A549 (cell line): ENCODE data around the gene TRIM45. TPM values are rescaled to one million over a fixed set of nuclear protein-coding genes. Genes with fewer than 3 reads are reported as not detected.

ENCODE experiments used
- ATAC-seq, 2 experiments: fragments of 200-7000 bp in 1 of 2; fragments of >200 bp in 1 of 2; cut with Nextera tagmentation in 1 of 2; cut with Tn5 transposase in 1 of 2; 3 replicates each; pipeline versions ENCODE4 v1.8.0 to v1.9.1; 2018 to 2020; ENCODE audit warnings: mild to moderate bottlenecking in 1 of 2, moderate library complexity in 1 of 2
- CTCF ChIA-PET: fragments of 300-600 bp; sonication (Branson Sonifier 250); formaldehyde crosslinking; extraction: SDS; loops from one replicate; lab custom pipeline; 2021; ENCODE audit warnings: antibody characterized with exemption, inconsistent platforms; lab: Yijun Ruan, JAX
- POLR2A ChIA-PET: fragments of 350-600 bp; formaldehyde crosslinking; extraction: SDS; loops from one replicate; lab custom pipeline; 2021; ENCODE audit warnings: antibody characterized with exemption, inconsistent platforms; lab: Yijun Ruan, JAX
- DNase-seq, 2 experiments: peaks; one replicate each; pipeline versions ENCODE4 v3.0.0 to v3.0.0-alpha.2; 2011 to 2016; ENCODE audit warnings: low read depth in 1 of 2, low spot score in 1 of 2
- FAIRE-seq: peaks from 2 replicates; lab custom pipeline; 2011; peaks lifted over from hg19 to GRCh38; lab: Jason Lieb, UNC
- H3K27ac ChIP-seq, 2 experiments: fragments of >200 bp; sonication (Bioruptor Twin); formaldehyde crosslinking; 3 replicates each; pipeline ENCODE4 v1.5.1; 2016 to 2017
- H3K4me1 ChIP-seq: fragments of >200 bp; sonication (Bioruptor Twin); formaldehyde crosslinking; 3 replicates; pipeline ENCODE4 v1.6.1; 2016
- H3K4me2 ChIP-seq: fragments of >200 bp; sonication (Bioruptor Twin); formaldehyde crosslinking; 3 replicates; pipeline ENCODE4 v1.6.1; 2016
- H3K4me3 ChIP-seq: fragments of >200 bp; sonication (Bioruptor Twin); formaldehyde crosslinking; 3 replicates; pipeline ENCODE4 v1.5.1; 2016
- H3K9me3 ChIP-seq: fragments of >200 bp; sonication (Bioruptor Twin); formaldehyde crosslinking; 3 replicates; pipeline ENCODE4 v1.6.1; 2016
- CBX2 ChIP-seq: fragments of 200-600 bp; sonication (generic); IDR thresholded peaks from 2 replicates; pipeline ENCODE4 v1.6.1; 2016; ENCODE audit warnings: low read depth, mild to moderate bottlenecking, borderline replicate concordance
- CEBPB ChIP-seq, 2 experiments: fragments of >200 bp in 1 of 2; sonication (Bioruptor Twin) in 1 of 2; formaldehyde crosslinking in 1 of 2; IDR thresholded peaks; 2 replicates each; pipeline ENCODE4 v1.6.1; 2012 to 2016
- CHD2 ChIP-seq: fragments of 150-350 bp; IDR thresholded peaks from 2 replicates; pipeline ENCODE4 v1.6.1; 2014; ENCODE audit warnings: low read length; ENCODE audit not compliant: partially characterized antibody
- FOXS1 ChIP-seq: fragments of 250-450 bp; sonication (Bioruptor Pico); IDR thresholded peaks from 2 replicates; pipeline ENCODE4 v1.5.0; 2020; ENCODE audit warnings: mild to moderate bottlenecking, moderate library complexity
- HOXB13 ChIP-seq: fragments of 250-450 bp; sonication (Bioruptor Pico); IDR thresholded peaks from 2 replicates; pipeline ENCODE4 v1.5.0; 2020; ENCODE audit warnings: low read depth, mild to moderate bottlenecking, moderate library complexity
- HOXB5 ChIP-seq: fragments of 250-450 bp; sonication (Bioruptor Pico); IDR thresholded peaks from 2 replicates; pipeline ENCODE4 v1.5.0; 2020; ENCODE audit warnings: mild to moderate bottlenecking, moderate library complexity
- KDM1A ChIP-seq: fragments of 200-600 bp; sonication (generic); IDR thresholded peaks from 2 replicates; pipeline ENCODE4 v1.6.1; 2016; ENCODE audit warnings: low read depth, mild to moderate bottlenecking
- KDM5A ChIP-seq: fragments of 200-600 bp; sonication (generic); IDR thresholded peaks from 2 replicates; pipeline ENCODE4 v1.6.1; 2016; ENCODE audit warnings: antibody characterized with exemption, mild to moderate bottlenecking
- NFE2L2 ChIP-seq: fragments of 150-350 bp; conservative IDR thresholded peaks from 2 replicates; pipeline ENCODE4 v1.6.1; 2014; ENCODE audit warnings: low read length
- RFX5 ChIP-seq: fragments of 450-650 bp; IDR thresholded peaks from 2 replicates; pipeline ENCODE4 v1.7.1; 2014; ENCODE audit warnings: antibody characterized with exemption, mild to moderate bottlenecking, moderate library complexity
- TP53 ChIP-seq: fragments of 250-450 bp; sonication (Bioruptor Pico); IDR thresholded peaks from 2 replicates; pipeline ENCODE4 v1.5.0; 2021; ENCODE audit warnings: mild to moderate bottlenecking, moderate library complexity
- WGBS: methylation state at CpG from one replicate; pipeline ENCODE4 v1.1.6; 2017; ENCODE audit errors: missing lambda C conversion rate; 5-methylcytosine and 5-hydroxymethylcytosine counted together
- polyA plus RNA-seq, 4 experiments: library from polyadenylated mRNA; depleted of rRNA in 3 of 4; stranded (reverse); fragments of >200 nt; fragmentation: RNase III in 1 of 4; extraction: RNeasy Plus Mini Kit Qiagen cat#74134 plus additional on column Dnase treatment in 1 of 4; gene quantifications; 2 replicates in 3 of 4; 3 replicates in 1 of 4; pipeline ENCODE4 v1.2.3, GENCODE V29; 2011 to 2017
- TF ChIP-seq, protein P1 (sequence below): IDR thresholded peaks from 2 replicates; pipeline ENCODE4 v1.6.1; 2012
- TF ChIP-seq, protein P2 (sequence below): fragments of 250-450 bp; sonication (Bioruptor Pico); IDR thresholded peaks from 2 replicates; pipeline ENCODE4 v1.5.0; 2020; ENCODE audit warnings: low read depth, mild to moderate bottlenecking, moderate library complexity
- TF ChIP-seq, protein P3 (sequence below): fragments of 450-650 bp; IDR thresholded peaks from 2 replicates; pipeline ENCODE4 v1.6.1; 2014; ENCODE audit warnings: antibody characterized with exemption

Gene TRIM45
- polyA plus RNA-seq, 2 of the 4 experiments (the other 2 are of a cell fraction), result 3.0 to 3.4 TPM

DNA sequence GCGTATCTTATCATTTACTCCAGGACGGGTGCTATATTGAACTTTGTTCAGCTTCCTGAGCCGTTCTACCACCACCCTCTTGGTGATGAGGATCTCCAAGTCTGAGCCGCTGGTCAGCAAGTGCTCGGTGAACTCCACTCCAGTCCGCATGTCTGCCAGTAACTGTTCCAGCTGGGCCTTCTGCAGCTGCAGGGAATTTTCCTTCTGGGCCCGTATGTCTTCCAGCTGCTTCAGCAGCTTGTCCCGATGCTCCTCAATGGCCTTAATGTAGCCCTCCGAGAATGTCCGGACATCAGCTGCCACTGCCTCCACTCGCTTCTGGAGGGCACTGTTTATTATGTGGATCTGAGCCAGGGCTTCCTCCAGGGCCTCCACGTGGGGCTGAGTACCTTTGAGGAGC is 3.4 kb downstream of the TRIM45 start:
- 93% methylated on average over 8 of the region's 12 CpGs for WGBS
- CTCF ChIA-PET, result interaction anchor here (1.5 kb wide), 1 partner anchor 10 kb away, joined by 8 read pairs; no protein-coding TSS in a partner anchor
- Histone ChIP-seq H3K9me3 (no peaks in the 10 kb centered on the region), H3K4me1 (peaks cover 5% of the 10 kb centered on the region; the same call in 2 of the 3 replicates), H3K4me2 (no peak overlapping the region), H3K27ac (no peak overlapping the region), H3K4me3 (no peak overlapping the region)
- FAIRE-seq (no peak), DNase-seq (no peak), ATAC-seq (no peak)
- TF ChIP-seq TP53 (CRISPR knock-in tag), result no peak
- POLR2A ChIA-PET, result no interaction called here

DNA sequence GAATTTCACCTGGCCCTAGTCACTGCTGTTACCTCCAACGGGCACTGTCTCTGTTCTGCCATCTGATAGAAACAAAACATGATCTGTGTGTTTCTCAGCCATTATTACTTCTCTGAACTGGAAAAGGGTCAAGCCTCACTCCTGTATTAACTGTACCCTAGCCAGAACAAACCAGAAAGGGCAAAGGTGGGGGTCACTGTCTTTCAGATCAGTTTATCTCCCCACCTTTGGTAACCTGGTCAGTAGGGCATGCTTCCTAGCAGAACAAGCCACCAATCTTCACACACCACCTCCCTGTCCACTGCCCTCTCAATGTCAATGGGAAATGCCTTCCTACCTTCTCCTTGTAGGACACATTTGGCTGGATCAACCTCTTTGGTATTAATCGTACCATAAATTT is 3.9 kb downstream of the TRIM45 start:
- peaks cover 5% of the 10 kb centered on the region; the same call in 2 of the 3 replicates for H3K4me1 ChIP-seq
- no peaks in the 10 kb centered on the region for H3K9me3 ChIP-seq
- POLR2A ChIA-PET, result no interaction called here
- H3K4me2 ChIP-seq, result no peak overlapping the region
- TF ChIP-seq, protein P1, sequence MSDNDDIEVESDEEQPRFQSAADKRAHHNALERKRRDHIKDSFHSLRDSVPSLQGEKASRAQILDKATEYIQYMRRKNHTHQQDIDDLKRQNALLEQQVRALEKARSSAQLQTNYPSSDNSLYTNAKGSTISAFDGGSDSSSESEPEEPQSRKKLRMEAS, result no peak
- TF ChIP-seq RFX5 (no peak), KDM1A (no peak)
- TF ChIP-seq, protein P2, sequence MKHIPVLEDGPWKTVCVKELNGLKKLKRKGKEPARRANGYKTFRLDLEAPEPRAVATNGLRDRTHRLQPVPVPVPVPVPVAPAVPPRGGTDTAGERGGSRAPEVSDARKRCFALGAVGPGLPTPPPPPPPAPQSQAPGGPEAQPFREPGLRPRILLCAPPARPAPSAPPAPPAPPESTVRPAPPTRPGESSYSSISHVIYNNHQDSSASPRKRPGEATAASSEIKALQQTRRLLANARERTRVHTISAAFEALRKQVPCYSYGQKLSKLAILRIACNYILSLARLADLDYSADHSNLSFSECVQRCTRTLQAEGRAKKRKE (CRISPR knock-in tag), result no peak
- TF ChIP-seq, all 56 proteins: peak for 0
- 94% methylated on average over 2 of the region's 2 CpGs for WGBS
- Histone ChIP-seq H3K27ac (no peak overlapping the region), H3K4me3 (no peak overlapping the region)
- DNase-seq, result no peak
- no peak for ATAC-seq
- CTCF ChIA-PET, result interaction anchor here (0.7 kb wide), 1 partner anchor 11 kb away, joined by 3 read pairs; no protein-coding TSS in a partner anchor
- FAIRE-seq, result no peak

DNA sequence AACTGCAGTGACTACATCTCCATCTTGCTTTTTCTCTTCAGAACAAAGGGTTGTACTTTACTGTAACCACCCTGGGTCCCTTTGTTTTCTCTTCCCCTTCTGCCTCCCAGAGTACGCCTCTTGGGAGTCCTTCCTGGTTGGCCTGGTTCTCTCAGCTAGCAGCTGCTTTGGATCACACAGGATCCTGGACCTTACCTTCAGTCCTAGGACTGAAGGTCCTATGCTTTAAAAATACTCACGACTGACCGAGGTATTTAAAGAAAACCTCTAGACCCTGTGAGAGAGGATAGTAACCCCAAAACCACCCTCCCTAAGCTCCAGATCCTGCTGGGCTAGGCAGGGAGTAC is 4.8 kb downstream of the TRIM45 start:
- H3K4me1 ChIP-seq, result peaks cover 5% of the 10 kb centered on the region; the same call in 2 of the 3 replicates
- no peak for FAIRE-seq
- no peak overlapping the region for H3K4me2 ChIP-seq
- no peak overlapping the region for H3K4me3 ChIP-seq
- no peaks in the 10 kb centered on the region for H3K9me3 ChIP-seq
- POLR2A ChIA-PET, result interaction anchor here (0.6 kb wide), 1 partner anchor 13 kb away, joined by 5 read pairs; no protein-coding TSS in a partner anchor
- WGBS, result 93% methylated on average over 2 of the region's 3 CpGs
- H3K27ac ChIP-seq, result no peak overlapping the region
- ATAC-seq, result no peak
- no peak for DNase-seq
- TF ChIP-seq HOXB13 (CRISPR knock-in tag) (no peak), CEBPB (IDR thresholded peaks at IDR 0.05) (no peak), KDM5A (no peak), NFE2L2 (no peak), HOXB5 (no peak), FOXS1 (no peak)
- TF ChIP-seq, protein P3, sequence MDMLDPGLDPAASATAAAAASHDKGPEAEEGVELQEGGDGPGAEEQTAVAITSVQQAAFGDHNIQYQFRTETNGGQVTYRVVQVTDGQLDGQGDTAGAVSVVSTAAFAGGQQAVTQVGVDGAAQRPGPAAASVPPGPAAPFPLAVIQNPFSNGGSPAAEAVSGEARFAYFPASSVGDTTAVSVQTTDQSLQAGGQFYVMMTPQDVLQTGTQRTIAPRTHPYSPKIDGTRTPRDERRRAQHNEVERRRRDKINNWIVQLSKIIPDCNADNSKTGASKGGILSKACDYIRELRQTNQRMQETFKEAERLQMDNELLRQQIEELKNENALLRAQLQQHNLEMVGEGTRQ, result no peak
- CTCF ChIA-PET, result interaction anchor here (0.7 kb wide), 1 partner anchor 12 kb away, joined by 3 read pairs; no protein-coding TSS in a partner anchor

DNA sequence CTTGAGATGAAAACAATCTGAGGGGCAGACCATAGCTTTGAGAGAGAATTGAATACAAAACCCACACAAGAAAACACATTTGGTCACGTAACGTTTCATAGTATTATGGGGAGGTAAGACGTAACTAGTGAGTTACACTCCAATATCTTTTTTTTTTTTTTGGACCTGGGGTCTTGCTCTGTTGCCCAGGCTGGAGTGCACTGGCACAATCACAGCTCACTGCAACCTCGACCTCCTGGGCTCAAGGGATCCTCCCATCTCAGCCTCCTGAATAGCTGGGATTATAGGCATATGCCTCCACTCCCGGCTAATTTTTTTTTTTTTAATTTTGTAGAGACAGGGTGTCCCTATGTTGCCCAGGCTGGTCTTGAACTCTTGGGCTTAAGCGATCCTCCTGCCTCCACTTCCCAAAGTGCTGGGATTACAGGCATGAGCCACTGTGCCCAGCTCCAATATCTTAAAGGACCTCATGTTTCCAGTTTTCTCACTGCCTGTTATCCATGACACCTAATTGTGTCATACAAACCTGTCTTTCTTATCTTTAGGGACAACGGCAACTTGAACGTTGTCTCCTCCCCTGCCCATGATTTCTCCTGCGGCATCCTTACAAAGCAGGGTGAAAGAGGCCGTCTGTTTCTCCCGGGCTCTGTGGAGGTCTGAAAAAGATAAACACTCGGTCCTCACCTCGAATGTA is 5.3 kb downstream of the TRIM45 start:
- TF ChIP-seq CHD2 (no peak), HOXB13 (CRISPR knock-in tag) (no peak), CBX2 (no peak)
- TF ChIP-seq, protein P1, result no peak
- TF ChIP-seq, all 56 proteins: peak for 0
- ChIA-PET CTCF (interaction anchor here (1.1 to 2.0 kb wide), 3 partner anchors 9 to 169 kb away, joined by 3 to 9 read pairs (median 6); no protein-coding TSS in a partner anchor), POLR2A (interaction anchor here (0.6 kb wide), 1 partner anchor 13 kb away, joined by 5 read pairs; no protein-coding TSS in a partner anchor)
- H3K4me1 ChIP-seq, result peaks cover 5% of the 10 kb centered on the region; the same call in 2 of the 3 replicates
- ATAC-seq (no peak), DNase-seq (no peak), FAIRE-seq (no peak)
- H3K4me3 ChIP-seq, result no peak overlapping the region
- no peaks in the 10 kb centered on the region for H3K9me3 ChIP-seq
- H3K4me2 ChIP-seq, result no peak overlapping the region
- 92% methylated on average over 13 of the region's 13 CpGs for whole genome bisulfite sequencing
- H3K27ac ChIP-seq, result no peak overlapping the region
